Nephron (organoid): ENCODE measurements around the gene MARCHF2.
A peak's percentile ranks its signal among the peaks of the same experiment; 100 is the strongest.

Experiments used
- H3K27ac Mint-ChIP-seq, 3 experiments: 2 replicates each; pipeline ENCODE4 v1.8.0; 2020; ENCODE audit warnings: mixed read lengths in 3 of 3, mild to moderate bottlenecking in 2 of 3, moderate library complexity in 1 of 3
- H3K27me3 Mint-ChIP-seq: 2 replicates; pipeline ENCODE4 v1.8.0; 2021; ENCODE audit warnings: low read depth, mild to moderate bottlenecking, moderate library complexity, mixed read lengths
- H3K36me3 Mint-ChIP-seq: 2 replicates; pipeline ENCODE4 v1.8.0; 2020; ENCODE audit warnings: low read depth, mixed read lengths
- H3K4me1 Mint-ChIP-seq: 2 replicates; pipeline ENCODE4 v1.8.0; 2020; ENCODE audit warnings: mixed read lengths
- H3K4me3 Mint-ChIP-seq, 3 experiments: 2 replicates each; pipeline ENCODE4 v1.8.0; 2020; ENCODE audit warnings: mild to moderate bottlenecking in 3 of 3, mixed read lengths in 3 of 3, moderate library complexity in 2 of 3
- H3K9me3 Mint-ChIP-seq: 2 replicates; pipeline ENCODE4 v1.8.0; 2020; ENCODE audit warnings: mixed read lengths
- TF ChIP-seq, protein P1 (sequence below), 3 experiments: fragments of 200-600 bp; sonication (generic); IDR thresholded peaks; one replicate each; pipeline ENCODE4 v1.5.0; 2021; ENCODE audit warnings: antibody characterized with exemption in 3 of 3; ENCODE audit not compliant: unreplicated experiment in 3 of 3

MARCHF2 gene

DNA sequence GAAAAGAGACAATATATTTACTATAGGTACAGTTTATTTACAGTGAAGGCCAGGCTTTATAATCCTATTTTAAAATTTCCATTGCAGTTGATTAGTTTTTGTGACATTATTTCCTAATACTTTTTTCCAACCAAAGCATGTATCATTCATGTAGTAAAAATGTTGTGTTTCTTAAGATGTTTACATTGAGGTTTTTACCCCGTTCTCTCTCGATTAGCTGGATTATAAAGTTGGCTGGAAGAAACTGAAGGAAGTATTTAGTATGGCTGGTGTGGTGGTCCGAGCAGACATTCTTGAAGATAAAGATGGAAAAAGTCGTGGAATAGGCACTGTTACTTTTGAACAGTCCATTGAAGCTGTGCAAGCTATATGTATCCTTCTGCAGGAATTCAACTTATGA is 52.9 kb downstream of the MARCHF2 start:
- H3K36me3 Mint-ChIP-seq: peaks cover 82% of the 10 kb centered on the region
- H3K9me3 Mint-ChIP-seq: no peaks in the 10 kb centered on the region
- H3K4me3 Mint-ChIP-seq: no peak overlapping the region
- H3K27me3 Mint-ChIP-seq: no peaks in the 10 kb centered on the region
- TF ChIP-seq, protein P1, sequence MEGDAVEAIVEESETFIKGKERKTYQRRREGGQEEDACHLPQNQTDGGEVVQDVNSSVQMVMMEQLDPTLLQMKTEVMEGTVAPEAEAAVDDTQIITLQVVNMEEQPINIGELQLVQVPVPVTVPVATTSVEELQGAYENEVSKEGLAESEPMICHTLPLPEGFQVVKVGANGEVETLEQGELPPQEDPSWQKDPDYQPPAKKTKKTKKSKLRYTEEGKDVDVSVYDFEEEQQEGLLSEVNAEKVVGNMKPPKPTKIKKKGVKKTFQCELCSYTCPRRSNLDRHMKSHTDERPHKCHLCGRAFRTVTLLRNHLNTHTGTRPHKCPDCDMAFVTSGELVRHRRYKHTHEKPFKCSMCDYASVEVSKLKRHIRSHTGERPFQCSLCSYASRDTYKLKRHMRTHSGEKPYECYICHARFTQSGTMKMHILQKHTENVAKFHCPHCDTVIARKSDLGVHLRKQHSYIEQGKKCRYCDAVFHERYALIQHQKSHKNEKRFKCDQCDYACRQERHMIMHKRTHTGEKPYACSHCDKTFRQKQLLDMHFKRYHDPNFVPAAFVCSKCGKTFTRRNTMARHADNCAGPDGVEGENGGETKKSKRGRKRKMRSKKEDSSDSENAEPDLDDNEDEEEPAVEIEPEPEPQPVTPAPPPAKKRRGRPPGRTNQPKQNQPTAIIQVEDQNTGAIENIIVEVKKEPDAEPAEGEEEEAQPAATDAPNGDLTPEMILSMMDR (IDR thresholded peaks at IDR 0.05; ENCODE audit: unreplicated experiment in 3 of 3): no peak
- no peak overlapping the region for H3K27ac Mint-ChIP-seq
- peaks cover 39% of the 10 kb centered on the region for H3K4me1 Mint-ChIP-seq

DNA sequence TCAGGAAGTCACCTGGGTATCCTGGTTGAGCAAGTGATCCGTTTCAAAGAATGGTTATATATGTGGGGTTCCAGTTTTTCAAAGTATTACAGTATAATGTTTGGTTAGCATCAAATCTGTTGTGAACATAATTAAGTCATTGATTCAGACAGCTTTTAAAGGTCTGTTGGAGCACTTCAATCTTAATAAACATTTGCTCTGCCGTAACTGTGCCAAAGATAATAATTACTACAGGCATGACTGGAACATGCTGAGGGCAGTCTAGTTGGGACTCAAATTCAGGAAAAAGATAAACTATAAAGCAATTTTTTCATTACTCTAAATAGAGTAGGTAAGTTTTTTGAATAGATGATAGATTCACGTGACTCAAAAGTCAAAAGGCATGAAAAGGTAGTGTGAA is 55.0 kb downstream of the MARCHF2 start:
- Mint-ChIP-seq H3K27ac (peak overlapping the region in 2 of 3 experiments; percentile 5 to 26), H3K36me3 (peaks cover 89% of the 10 kb centered on the region), H3K4me3 (no peak overlapping the region), H3K9me3 (no peaks in the 10 kb centered on the region), H3K27me3 (no peaks in the 10 kb centered on the region), H3K4me1 (peaks cover 18% of the 10 kb centered on the region)
- TF ChIP-seq, protein P1 (IDR thresholded peaks at IDR 0.05; ENCODE audit: unreplicated experiment in 3 of 3): no peak

DNA sequence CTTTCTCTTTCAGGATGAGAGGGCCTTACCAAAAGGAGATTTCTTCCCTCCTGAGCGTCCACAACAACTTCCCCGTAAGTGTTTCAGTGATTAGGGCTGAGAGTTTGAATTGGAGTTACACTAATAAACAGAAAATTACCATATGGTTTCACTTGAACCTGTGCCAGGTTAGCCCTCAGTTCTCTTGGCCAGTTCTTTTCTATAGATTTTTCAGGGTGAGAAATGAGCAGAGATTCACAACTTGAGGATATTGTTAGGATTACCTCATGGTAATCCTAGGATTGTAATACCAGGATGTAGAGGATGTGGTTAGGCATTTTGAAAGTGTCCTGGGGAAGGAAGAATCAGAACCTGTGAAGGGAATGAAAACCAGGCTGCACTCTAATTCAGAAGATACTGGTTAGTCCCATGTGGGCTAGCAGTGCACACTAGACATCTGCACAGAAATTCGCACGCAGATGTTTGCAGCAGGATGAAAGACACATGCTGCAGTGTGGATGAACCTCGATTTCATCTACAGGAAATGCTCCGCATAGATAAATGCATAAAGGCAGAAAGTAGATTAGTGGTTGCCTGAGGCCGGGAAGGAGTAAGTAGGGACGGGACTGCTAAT is 55.8 kb downstream of the MARCHF2 start:
- Mint-ChIP-seq H3K36me3 (peaks cover 90% of the 10 kb centered on the region), H3K9me3 (no peaks in the 10 kb centered on the region), H3K27ac (peak overlapping the region; percentile 5 to 31 (median 26)), H3K4me3 (no peak overlapping the region), H3K4me1 (peaks cover 12% of the 10 kb centered on the region), H3K27me3 (no peaks in the 10 kb centered on the region)
- TF ChIP-seq, protein P1 (IDR thresholded peaks at IDR 0.05; ENCODE audit: unreplicated experiment in 3 of 3): no peak

DNA sequence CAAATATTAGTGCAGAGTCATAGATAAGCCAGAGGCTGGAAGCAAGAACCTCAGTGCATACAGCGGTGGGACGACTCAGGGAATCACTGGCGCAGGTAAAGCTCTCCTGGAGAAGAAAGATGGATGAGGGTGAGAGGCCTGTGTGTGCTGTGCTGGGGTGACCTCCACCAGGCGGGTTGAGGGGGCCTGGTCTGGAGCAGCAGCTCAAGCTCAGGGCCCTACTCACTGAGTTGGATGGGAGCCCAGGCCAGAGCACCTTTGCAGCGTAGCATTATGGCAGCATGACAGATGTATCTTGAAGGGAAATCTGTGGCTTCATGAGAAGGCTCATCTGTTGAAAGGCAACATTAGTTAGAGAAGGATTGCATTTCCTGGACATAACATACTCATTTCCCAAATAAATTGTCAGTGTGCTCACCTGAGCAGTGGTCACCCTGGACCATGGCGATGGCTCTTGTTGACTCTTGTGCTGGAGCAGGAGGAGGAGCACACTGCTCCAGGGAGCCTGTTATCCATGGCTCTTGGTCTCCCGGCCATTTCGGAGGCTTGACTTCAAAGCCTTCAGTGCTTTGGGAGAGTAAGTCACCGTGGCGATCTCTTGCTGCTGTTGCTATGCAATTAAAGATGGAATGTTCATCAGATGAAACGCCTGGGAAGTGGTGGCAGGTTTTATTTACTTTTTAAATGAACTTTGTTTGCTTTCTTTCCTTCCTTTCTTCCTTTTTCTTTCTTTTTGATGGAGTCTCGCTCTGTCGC is 56.7 kb downstream of the MARCHF2 start:
- Mint-ChIP-seq H3K27ac (peak overlapping the region in 2 of 3 experiments; percentile 5 to 31), H3K36me3 (peaks cover 91% of the 10 kb centered on the region), H3K4me1 (peaks cover 12% of the 10 kb centered on the region), H3K4me3 (no peak overlapping the region), H3K27me3 (no peaks in the 10 kb centered on the region), H3K9me3 (no peaks in the 10 kb centered on the region)
- TF ChIP-seq, protein P1 (IDR thresholded peaks at IDR 0.05; ENCODE audit: unreplicated experiment in 3 of 3): no peak

DNA sequence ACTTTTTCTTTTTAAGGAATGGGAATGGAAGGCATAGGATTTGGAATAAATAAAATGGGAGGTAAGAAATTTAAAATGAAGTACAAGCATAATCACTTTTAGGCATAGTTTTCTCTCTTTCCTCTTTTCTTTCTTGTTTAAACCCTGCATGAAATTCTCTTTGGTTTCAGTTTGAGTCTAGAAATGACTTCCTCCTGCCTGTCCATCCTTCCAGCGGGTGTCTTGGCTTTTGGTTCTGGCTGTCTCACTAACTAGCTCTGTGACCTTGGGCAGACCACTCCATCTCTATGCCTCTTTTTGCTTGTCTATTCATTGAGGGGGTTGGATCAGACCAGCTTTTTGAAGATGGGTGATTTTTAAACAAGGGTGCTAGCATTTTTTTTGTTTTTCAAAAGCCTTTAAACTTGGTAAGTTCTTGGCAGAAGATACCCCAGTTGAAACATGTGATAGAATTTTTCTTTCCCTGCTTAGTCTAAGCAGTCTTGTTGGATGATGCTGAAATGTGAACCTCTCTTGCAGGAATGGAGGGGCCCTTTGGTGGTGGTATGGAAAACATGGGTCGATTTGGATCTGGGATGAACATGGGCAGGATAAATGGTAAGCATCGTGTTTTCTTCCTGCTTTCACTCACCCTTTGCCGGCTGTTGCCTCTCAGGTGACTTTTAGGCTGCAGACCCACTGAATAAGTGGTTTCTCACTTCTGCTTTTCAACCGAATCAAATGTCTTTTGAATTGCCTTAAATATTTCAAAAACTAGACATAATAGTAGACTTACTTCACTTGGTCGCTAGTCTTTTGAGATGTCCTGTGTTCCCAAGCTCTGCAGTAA is 60.8 kb downstream of the MARCHF2 start:
- Mint-ChIP-seq H3K36me3 (peaks cover 86% of the 10 kb centered on the region), H3K4me3 (no peak overlapping the region), H3K27ac (peak overlapping the region in 1 of 3 experiments; percentile 1), H3K9me3 (no peaks in the 10 kb centered on the region), H3K27me3 (no peaks in the 10 kb centered on the region), H3K4me1 (peaks cover 3% of the 10 kb centered on the region)
- TF ChIP-seq, protein P1 (IDR thresholded peaks at IDR 0.05; ENCODE audit: unreplicated experiment in 3 of 3): no peak
